ENCODE measurements around the gene MGAT5B.

MGAT5B gene

DNA sequence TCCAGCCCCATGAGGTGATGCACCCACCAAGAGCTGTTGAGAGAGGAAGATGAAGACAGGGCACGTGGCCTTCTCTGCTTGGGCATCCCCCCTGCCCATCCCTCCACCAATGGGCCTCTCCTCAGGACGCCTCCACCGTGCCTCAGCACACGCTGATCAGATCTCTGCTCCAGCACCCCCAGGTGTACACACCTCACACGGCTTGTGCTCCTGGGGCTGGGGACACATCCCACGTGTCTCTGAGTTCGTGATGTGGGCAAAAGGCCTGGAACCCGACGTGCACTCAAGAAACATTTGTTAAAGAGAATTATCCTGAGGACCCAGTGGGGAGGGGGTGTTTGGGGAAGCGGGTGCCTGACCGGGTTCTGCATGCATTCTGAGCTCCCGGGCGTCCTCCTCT is 55.3 kb downstream of the MGAT5B start:
- POLR2A ChIA-PET (ENCODE audit: low non-redundant PET), result no interaction called here
- H3K27ac ChIP-seq, result no peak overlapping the region
- no peak for DNase-seq (ENCODE audit: low spot score)
- CTCF ChIA-PET, result no interaction called here
- TF ChIP-seq CTCF (conservative IDR thresholded peaks at IDR 0.05; ENCODE audit: low read depth), result no peak

DNA sequence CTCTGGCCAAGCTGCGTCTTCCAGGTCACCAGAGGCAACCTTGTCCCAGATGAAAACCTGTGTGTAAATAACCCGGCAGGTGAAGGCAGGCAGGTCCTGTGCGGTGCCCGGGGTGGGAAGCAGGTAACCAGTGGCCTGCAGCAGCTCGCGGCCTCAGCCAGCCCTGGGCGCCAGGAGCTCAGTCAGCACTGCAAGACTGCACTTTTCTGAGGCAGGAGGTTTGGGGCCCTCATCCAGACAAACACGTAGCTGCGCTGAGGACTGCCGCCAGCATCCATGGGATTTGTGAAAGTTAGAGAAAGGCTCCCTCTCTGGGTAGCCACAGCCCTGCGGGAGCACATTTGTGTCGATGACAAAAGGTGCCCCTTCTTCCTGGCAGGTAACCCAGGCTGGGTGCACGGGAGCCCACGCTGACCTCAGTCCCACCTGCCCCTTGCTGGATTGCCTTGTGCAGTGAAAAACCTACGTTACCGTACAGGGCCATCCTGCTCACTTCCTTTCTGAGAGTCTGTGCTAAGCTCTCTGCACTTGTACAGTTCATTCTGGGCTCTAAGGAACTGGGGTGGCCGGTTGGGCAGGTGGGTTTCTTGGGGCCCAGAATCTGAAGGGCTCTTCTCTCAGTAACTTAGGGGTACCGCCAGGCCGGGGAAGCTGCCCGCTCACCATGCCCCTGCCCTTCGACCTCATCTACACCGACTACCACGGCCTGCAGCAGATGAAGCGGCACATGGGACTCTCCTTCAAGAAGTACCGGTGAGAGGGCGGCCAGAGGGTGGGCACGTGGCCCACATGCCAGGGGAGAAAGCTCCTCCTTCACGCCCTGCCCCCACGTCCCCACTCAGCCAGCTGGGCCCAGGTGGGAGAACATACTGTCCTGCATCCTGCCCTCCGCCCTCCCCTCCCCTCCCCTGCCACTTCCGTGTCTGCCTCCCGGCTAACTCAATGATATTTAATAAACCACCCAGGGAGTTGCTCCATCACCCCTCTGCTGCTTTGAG is 56.4 kb downstream of the MGAT5B start:
- CTCF ChIA-PET, result no interaction called here
- no peak for DNase-seq (ENCODE audit: low spot score)
- no peak for TF ChIP-seq CTCF (conservative IDR thresholded peaks at IDR 0.05; ENCODE audit: low read depth)
- H3K27ac ChIP-seq, result peak overlapping the region; percentile 16; the same call in 1 of the 2 replicates
- POLR2A ChIA-PET (ENCODE audit: low non-redundant PET), result no interaction called here

GRCh38 chr17:76925441-76925891 is 57.3 kb downstream of the MGAT5B start:
- TF ChIP-seq CTCF (conservative IDR thresholded peaks at IDR 0.05; ENCODE audit: low read depth), result no peak
- ChIA-PET CTCF (no interaction called here), POLR2A (ENCODE audit: low non-redundant PET) (no interaction called here)
- H3K27ac ChIP-seq, result no peak overlapping the region; the same call in 1 of the 2 replicates
- no peak for DNase-seq (ENCODE audit: low spot score)

DNA sequence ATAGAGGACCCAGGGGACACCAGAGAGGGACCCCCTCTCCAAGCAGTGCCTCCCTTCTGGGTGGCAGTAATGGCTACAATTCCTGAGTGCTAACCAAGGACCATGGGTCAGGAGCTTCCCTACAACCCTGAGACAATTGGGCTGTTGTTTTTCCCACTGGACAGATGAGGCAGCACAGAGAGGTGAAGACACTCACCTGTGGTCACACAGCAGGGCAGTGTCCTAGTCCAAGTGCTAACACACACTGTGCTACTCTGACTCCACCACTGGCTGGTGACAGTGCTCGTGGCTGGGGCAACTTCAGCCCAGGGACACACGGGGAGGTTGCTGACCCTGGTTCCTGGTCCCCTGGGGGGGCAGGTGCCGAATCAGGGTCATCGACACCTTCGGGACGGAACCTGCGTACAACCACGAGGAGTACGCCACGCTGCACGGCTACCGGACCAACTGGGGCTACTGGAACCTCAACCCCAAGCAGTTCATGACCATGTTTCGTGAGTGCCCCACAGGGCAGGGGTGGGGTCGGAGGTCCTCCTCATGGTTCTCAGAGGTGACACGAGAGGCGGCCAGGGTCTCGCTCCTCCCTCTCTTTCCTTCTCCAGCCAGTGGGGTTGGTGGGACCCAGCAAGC is 58.1 kb downstream of the MGAT5B start:
- ChIA-PET POLR2A (ENCODE audit: low non-redundant PET) (no interaction called here), CTCF (no interaction called here)
- no peak for DNase-seq (ENCODE audit: low spot score)
- TF ChIP-seq CTCF (conservative IDR thresholded peaks at IDR 0.05; ENCODE audit: low read depth), result no peak
- no peak overlapping the region for H3K27ac ChIP-seq

- H3K27ac ChIP-seq, result no peak overlapping the region
- no peak for TF ChIP-seq CTCF (conservative IDR thresholded peaks at IDR 0.05; ENCODE audit: low read depth)
- ChIA-PET POLR2A (ENCODE audit: low non-redundant PET) (no interaction called here), CTCF (interaction anchor here (0.6 kb wide), 1 partner anchor 21 kb away, joined by 3 read pairs; no protein-coding TSS in a partner anchor)
- no peak for DNase-seq (ENCODE audit: low spot score)
Measured at GRCh38 chr17:76927577-76927976, 59.4 kb downstream of the MGAT5B start.

DNA sequence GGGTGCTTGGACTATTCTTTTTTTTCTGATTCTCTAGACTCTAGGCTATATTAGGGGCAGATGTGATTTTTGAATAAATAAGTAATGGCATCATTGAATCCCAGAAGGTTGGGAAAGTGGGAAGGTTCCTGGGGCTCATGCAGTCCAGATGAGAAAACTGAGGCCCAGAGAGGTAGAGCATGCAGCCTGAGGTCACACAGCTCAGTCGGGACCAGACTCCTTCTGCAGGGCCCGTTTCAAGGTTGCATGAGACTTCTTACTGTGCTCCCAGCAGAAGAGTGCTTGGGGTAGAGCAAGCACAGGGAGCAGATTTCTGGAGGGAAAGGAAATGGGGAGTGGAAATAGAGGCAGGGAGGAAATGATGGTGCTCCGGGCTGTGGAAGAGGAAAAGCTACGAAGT is 59.8 kb downstream of the MGAT5B start:
- no peak for DNase-seq (ENCODE audit: low spot score)
- ChIA-PET CTCF (interaction anchor here (0.6 kb wide), 3 partner anchors 20 to 945 kb away, joined by 3 to 5 read pairs (median 4); no protein-coding TSS in a partner anchor), POLR2A (ENCODE audit: low non-redundant PET) (no interaction called here)
- H3K27ac ChIP-seq, result no peak overlapping the region
- no peak for TF ChIP-seq CTCF (conservative IDR thresholded peaks at IDR 0.05; ENCODE audit: low read depth)

All from RWPE1 (cell line).